GM12864 (cell line): Measurements from ENCODE around the gene ASF1A.

Experiments
- DNase-seq: peaks from one replicate; pipeline ENCODE4 v3.0.0-alpha.2; 2011; ENCODE audit warnings: low read depth
- H3K4me3 ChIP-seq: 2 replicates; pipeline ENCODE4 v1.5.1; 2011; ENCODE audit warnings: mild to moderate bottlenecking, low read depth, low read length, control low read depth
- CTCF ChIP-seq: IDR thresholded peaks from 2 replicates; pipeline ENCODE4 v1.5.1; 2011; ENCODE audit warnings: low read depth, mild to moderate bottlenecking, moderate library complexity, low read length, control low read depth, inconsistent platforms; ENCODE audit errors: missing control alignments

Gene ASF1A

GRCh38 chr6:118908441-118908840 is 14.5 kb downstream of the ASF1A start:
- H3K4me3 ChIP-seq, result no peak overlapping the region
- TF ChIP-seq CTCF, result no peak
- no peak for DNase-seq

- H3K4me3 ChIP-seq, result no peak overlapping the region
- no peak for TF ChIP-seq CTCF
- DNase-seq, result no peak
These were observed 18.7 kb downstream of the ASF1A start for GRCh38 chr6:118912646-118913045.

- H3K4me3 ChIP-seq, result no peak overlapping the region
- TF ChIP-seq CTCF, result no peak
- no peak for DNase-seq
These were observed 19.2 kb downstream of the ASF1A start for GRCh38 chr6:118913161-118913560.

- TF ChIP-seq CTCF, result no peak
- no peak overlapping the region for H3K4me3 ChIP-seq
- DNase-seq, result no peak
These were observed 20.6 kb downstream of the ASF1A start for GRCh38 chr6:118914598-118914997.

GRCh38 chr6:118917546-118918328 is 23.8 kb downstream of the ASF1A start:
- TF ChIP-seq CTCF, result no peak
- DNase-seq, result no peak
- no peak overlapping the region for H3K4me3 ChIP-seq

- DNase-seq, result no peak
- no peak for TF ChIP-seq CTCF
- no peak overlapping the region for H3K4me3 ChIP-seq
These were observed 24.4 kb downstream of the ASF1A start for GRCh38 chr6:118918329-118918725.

GRCh38 chr6:118921084-118921483 is 27.1 kb downstream of the ASF1A start:
- no peak for TF ChIP-seq CTCF
- DNase-seq, result no peak
- H3K4me3 ChIP-seq, result no peak overlapping the region
